Right ventricle myocardium superior (tissue), 1 donor: ENCODE results near the gene F2RL3. TPM values are rescaled to one million over a fixed set of nuclear protein-coding genes. Genes with fewer than 3 reads are reported as not detected.
"Not testable (repeated sequence)": the region's sequence is repeated elsewhere in the genome, so short reads cannot be mapped to it uniquely, and the experiment has no call there.

Source experiments
- ATAC-seq: fragments of 200-7000 bp; cut with Tn5 transposase; one replicate; pipeline ENCODE4 v1.9.1; 2020; ENCODE audit warnings: mild to moderate bottlenecking; ENCODE audit not compliant: poor library complexity
- DNase-seq: peaks from one replicate; pipeline ENCODE4 v3.0.0-alpha.2; 2020
- intact Hi-C: fragments of 100-400 bp; cut with DNase I; formaldehyde crosslinking; loops from one replicate; pipeline ENCODE4 v1.11.2; 2022
- total RNA-seq: library from RNA; stranded (reverse); fragmentation: NEBNext Ultra II Directional; extraction: Animal tissue kit (Norgen Biotek cat#: 25700); gene quantifications from one replicate; pipeline ENCODE4 v1.2.1, GENCODE V29; 2021
- donor health status: DM: no; HTN: yes; CAD: no; lungs with severe emphysema.

Gene F2RL3
- total RNA-seq, 1 donor from 2014 or later = 0.16 TPM

GRCh38 chr19:16873594-16873993 is 15.2 kb upstream of the F2RL3 start:
- ATAC-seq (no peak), DNase-seq (no peak)
- intact Hi-C loops = no loop called here

- intact Hi-C loops = no loop called here
- DNase-seq = no peak
- ATAC-seq = no peak
Observed at GRCh38 chr19:16874250-16874977, 14.4 kb upstream of the F2RL3 start.

- intact Hi-C loops, ATAC-seq, DNase-seq: not testable (repeated sequence)
Observed at GRCh38 chr19:16874978-16875299, 13.9 kb upstream of the F2RL3 start.

- intact Hi-C loops = no loop called here
- DNase-seq (no peak), ATAC-seq (no peak)
Observed at GRCh38 chr19:16875584-16876555, 12.9 kb upstream of the F2RL3 start.

GRCh38 chr19:16876904-16877361 is 11.9 kb upstream of the F2RL3 start:
- intact Hi-C loops = no loop called here
- ATAC-seq (no peak), DNase-seq (no peak)

GRCh38 chr19:16877581-16877980 is 11.2 kb upstream of the F2RL3 start:
- no peak for DNase-seq
- intact Hi-C loops = no loop called here
- ATAC-seq = no peak

- intact Hi-C loops = no loop called here
- ATAC-seq (no peak), DNase-seq (no peak)
Observed at GRCh38 chr19:16878181-16878965, 10.4 kb upstream of the F2RL3 start.

GRCh38 chr19:16880884-16881554 is 7.8 kb upstream of the F2RL3 start:
- DNase-seq = no peak
- ATAC-seq = no peak
- intact Hi-C loops = no loop called here

GRCh38 chr19:16882146-16882545 is 6.7 kb upstream of the F2RL3 start:
- intact Hi-C loops = no loop called here
- DNase-seq (no peak), ATAC-seq (no peak)

- no peak for DNase-seq
- intact Hi-C loops = no loop called here
- ATAC-seq = no peak
Observed at GRCh38 chr19:16883522-16883921, 5.3 kb upstream of the F2RL3 start.

GRCh38 chr19:16885166-16885565 is 3.6 kb upstream of the F2RL3 start:
- intact Hi-C loops = no loop called here
- no peak for DNase-seq
- no peak for ATAC-seq

GRCh38 chr19:16886305-16886880 is 2.4 kb upstream of the F2RL3 start:
- ATAC-seq = peak; percentile 76
- peak; percentile 77 for DNase-seq
- intact Hi-C loops = no loop called here

GRCh38 chr19:16887353-16888265 is 1.2 kb upstream of the F2RL3 start:
- intact Hi-C loops = no loop called here
- ATAC-seq (no peak), DNase-seq (no peak)

- ATAC-seq = peak; percentile 78
- peak; percentile 74 for DNase-seq
- intact Hi-C loops = no loop called here
Observed at GRCh38 chr19:16889366-16889882, 625 bp downstream of the F2RL3 start.

GRCh38 chr19:16889883-16890460 is 1.2 kb downstream of the F2RL3 start:
- DNase-seq = no peak
- intact Hi-C loops = no loop called here

GRCh38 chr19:16890461-16891184 is 1.8 kb downstream of the F2RL3 start:
- ATAC-seq (no peak), DNase-seq (no peak)
- intact Hi-C loops = no loop called here

More at GRCh38 chr19:16889883-16890460, 1.2 kb downstream of the F2RL3 start:
- no peak for ATAC-seq
